Left colon (tissue), 2 donors: ENCODE results near the gene C1orf56. TPM values are rescaled to one million over a fixed set of nuclear protein-coding genes. Genes with fewer than 3 reads are reported as not detected.

Experiments used
- ATAC-seq: fragments of 200-7000 bp; cut with Tn5 transposase; one replicate; pipeline ENCODE4 v1.9.1; 2020; ENCODE audit warnings: mild to moderate bottlenecking, moderate library complexity
- DNase-seq, 2 donors: peaks; one replicate each; pipeline ENCODE4 v3.0.0-alpha.2; 2020
- intact Hi-C, 2 donors: fragments of 100-400 bp; cut with DNase I in 1 of 2; cut with micrococcal nuclease in 1 of 2; formaldehyde crosslinking; loops; one replicate each; pipeline versions ENCODE4 v1.11.2 to v1.14.0; 2022; cut with DNase I, micrococcal nuclease
- long read RNA-seq: library from polyadenylated mRNA; unstranded; transcript quantifications from one replicate; pipeline ENCODE4 v2.0.0, GENCODE V29; 2021
- total RNA-seq, 2 donors: library from RNA; stranded (reverse); fragmentation: NEBNext Ultra II Directional; extraction: Animal tissue kit (Norgen Biotek cat#: 25700); gene quantifications; one replicate each; pipeline ENCODE4 v1.2.1, GENCODE V29; 2021
- donor health status: DM: no; HTN: no; CAD: no.
- donor health status: DM: yes; HTN: yes; CAD: no.

C1orf56 gene, protein sequence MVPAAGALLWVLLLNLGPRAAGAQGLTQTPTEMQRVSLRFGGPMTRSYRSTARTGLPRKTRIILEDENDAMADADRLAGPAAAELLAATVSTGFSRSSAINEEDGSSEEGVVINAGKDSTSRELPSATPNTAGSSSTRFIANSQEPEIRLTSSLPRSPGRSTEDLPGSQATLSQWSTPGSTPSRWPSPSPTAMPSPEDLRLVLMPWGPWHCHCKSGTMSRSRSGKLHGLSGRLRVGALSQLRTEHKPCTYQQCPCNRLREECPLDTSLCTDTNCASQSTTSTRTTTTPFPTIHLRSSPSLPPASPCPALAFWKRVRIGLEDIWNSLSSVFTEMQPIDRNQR
- 1 to 10 TPM; 3.0 to 4.1 TPM for total RNA-seq
- long read RNA-seq, transcript C1orf56-201 (2 exons, 2,096 nt) = major isoform, 7 of 12 reads
- long read RNA-seq, partial matches to known transcripts = 4 of 12 reads
- long read RNA-seq, other reads (novel, unspliced or antisense) = 1 of 12 reads

DNA sequence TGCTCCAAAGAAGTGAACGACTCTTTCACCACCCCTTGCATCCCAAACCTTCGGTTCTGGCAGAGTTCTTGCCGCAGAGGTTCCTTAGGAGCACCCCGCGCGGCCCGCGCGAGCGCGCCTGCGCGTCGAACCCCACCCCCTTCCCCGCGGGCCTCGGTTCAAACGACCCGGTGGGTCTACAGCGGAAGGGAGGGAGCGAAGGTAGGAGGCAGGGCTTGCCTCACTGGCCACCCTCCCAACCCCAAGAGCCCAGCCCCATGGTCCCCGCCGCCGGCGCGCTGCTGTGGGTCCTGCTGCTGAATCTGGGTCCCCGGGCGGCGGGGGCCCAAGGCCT, at the start of gene C1orf56:
Gene C1orf56, plus strand, starts transcription at position 161 of the 334 bp plus-strand sequence. Its CDS starts 97 bp downstream, at position 258.
- peak; percentile 75 for ATAC-seq
- peak; percentile 69 to 73 for DNase-seq
- intact Hi-C loops = no loop called here

DNA sequence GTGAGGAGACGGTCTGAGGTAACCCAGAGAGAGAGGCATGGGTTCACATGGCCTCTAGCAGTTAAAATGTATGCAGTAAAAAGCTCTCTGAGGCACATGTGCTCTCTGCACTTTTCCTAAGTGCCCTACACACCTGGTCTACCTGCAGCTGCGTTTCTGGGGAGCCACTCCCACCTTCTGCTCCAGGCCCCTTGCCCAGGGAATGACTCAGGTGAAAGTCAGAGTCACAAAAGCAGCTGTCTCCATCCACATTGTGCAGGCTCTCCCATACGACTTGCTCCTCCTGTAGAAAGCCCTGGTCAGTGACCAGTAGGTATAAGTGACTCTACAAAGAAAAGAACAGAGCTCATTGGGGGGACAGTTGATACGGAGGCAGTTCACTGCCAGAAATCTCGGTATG, 49.6 kb upstream of the C1orf56 start:
- no peak for ATAC-seq
- intact Hi-C loops = no loop called here
- DNase-seq = no peak

DNA sequence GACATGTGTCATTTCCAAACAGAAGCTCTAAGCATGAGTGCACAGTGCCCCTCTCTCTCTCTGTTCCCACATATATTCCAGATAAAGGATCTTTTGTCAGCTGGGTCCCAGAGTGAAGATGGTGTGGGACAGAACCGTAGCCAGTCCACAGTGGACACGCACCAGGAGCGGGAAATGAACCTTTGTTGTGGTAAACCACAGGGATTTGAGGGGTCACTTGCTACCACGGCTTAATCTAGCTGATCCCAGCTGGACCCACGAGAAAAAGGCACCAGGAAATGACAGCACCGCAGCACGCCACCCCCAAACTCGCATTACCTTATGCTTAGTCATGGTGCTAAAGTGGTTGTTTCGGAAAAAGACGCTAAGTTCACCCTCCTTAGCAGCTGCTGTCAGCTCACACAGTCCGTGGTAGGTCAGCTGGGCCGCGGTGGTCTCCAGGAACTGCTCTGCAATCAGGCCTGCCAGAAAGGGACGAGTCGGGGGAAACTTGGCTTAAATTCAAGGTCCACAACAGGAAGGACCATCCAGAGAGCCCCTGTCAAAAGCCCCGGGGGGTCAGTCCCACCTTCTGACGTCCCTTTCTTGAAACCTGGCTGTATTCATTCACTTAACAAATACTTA, 48.4 kb upstream of the C1orf56 start:
- ATAC-seq (no peak), DNase-seq (no peak)
- intact Hi-C loops = no loop called here

DNA sequence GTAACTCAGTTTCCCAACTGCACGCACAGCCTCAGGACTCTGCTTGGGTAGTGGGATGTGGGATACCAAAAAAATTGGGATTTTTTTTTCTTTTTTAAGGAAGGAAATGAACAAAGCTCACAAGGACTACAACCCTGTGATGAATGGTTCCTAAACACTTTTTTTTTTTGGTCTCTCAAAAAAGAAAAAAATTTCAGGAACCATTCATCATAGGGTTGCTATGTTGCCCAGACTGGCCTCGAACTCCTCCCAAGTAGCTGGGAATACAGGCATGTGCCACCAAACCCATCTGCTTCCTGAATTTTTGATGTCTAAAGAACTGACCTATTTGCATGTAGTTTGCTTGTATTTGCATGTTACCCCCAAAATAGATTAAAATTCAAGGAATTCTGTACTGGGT, 47.6 kb upstream of the C1orf56 start:
- ATAC-seq = no peak
- intact Hi-C loops = loop anchor here in 1 of 2 donors (5.0 kb wide), 1 partner anchor 173 kb away; no protein-coding TSS in a partner anchor
- no peak for DNase-seq

DNA sequence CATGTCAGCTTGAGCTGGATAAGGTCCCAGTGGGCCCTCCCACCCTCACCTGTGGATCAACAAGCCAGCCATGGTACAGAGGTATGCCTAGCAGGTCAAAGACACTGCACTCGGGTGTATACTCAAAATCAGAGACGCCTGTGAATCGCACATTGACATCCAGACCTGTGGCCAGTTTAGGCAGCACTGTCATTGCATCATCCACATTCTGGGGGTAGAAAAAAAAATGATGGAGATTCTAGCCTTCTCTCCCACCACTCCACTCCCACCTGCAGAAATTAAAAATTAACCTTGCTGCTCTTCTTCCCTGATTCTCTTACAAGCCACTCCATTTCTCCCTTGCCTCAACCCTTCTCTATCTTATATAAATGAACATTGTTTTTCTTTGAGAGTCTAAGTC, 47.1 kb upstream of the C1orf56 start:
- DNase-seq (no peak), ATAC-seq (no peak)
- intact Hi-C loops = loop anchor here in 1 of 2 donors (5.0 kb wide), 1 partner anchor 173 kb away; no protein-coding TSS in a partner anchor

DNA sequence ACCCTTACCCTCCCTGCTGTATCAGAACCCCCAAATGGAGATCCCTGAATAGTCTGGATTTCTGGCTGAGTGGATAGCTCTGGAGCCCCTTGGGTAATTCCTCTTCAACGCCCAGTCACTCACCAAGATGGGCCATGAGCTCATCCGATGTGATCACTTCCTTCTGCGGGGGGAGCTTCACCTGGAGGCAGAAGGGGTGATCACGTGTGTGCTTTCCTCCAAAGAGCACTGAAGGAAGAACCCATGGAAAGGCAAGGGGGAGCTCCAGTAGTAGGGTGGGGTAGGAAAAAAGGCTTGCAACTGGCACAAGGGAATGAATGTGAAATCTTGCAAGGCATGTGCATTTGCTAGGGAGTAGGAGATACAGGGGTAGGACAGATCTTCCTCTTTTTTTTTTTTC, 45.9 kb upstream of the C1orf56 start:
- intact Hi-C loops = loop anchor here in 1 of 2 donors (5.0 kb wide), 1 partner anchor 174 kb away; no protein-coding TSS in a partner anchor
- DNase-seq (no peak), ATAC-seq (no peak)

DNA sequence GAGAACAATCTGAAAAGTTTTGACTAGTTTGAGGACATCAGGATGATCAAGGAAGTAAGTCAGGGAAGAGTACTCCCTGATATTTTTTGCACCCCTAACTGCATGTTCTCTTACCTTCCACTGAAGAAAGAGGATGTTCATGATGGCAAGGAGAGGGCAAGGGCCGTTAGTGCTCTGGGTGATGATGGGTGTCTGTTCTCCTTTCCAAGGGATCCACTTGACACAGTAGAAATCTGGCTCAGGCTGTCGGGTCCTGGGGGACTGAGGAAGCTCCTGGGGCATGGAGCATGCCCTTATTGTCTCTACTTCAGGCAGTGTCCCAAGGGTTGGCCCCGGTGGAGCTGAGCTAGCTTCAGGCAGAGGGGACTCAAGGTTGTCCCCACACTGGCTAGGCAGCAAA, 45.5 kb upstream of the C1orf56 start:
- DNase-seq = no peak
- intact Hi-C loops = loop anchor here in 1 of 2 donors (5.0 kb wide), 1 partner anchor 175 kb away; no protein-coding TSS in a partner anchor
- ATAC-seq = no peak

DNA sequence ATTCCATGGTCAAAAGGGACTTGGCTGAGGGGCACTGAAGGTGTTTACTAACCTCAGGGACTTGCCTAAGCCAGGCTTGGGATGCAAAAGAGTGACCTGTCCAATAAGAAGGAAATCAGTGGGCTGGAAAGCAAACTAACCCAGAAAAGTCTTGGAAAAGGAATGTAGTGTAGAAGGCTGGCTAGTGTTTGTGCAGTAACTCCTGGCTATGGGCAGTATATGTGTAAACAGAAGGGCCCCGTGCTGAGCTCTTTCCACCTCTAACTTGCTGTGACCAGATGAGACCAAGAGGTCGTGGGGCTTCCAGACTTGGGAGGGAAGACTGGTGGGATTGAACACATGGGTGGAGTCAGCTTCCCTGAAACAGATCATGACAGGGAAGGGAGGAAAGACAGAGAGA, 44.9 kb upstream of the C1orf56 start:
- intact Hi-C loops = loop anchor here in 1 of 2 donors (5.0 kb wide), 1 partner anchor 175 kb away; no protein-coding TSS in a partner anchor
- no peak for ATAC-seq
- no peak for DNase-seq

DNA sequence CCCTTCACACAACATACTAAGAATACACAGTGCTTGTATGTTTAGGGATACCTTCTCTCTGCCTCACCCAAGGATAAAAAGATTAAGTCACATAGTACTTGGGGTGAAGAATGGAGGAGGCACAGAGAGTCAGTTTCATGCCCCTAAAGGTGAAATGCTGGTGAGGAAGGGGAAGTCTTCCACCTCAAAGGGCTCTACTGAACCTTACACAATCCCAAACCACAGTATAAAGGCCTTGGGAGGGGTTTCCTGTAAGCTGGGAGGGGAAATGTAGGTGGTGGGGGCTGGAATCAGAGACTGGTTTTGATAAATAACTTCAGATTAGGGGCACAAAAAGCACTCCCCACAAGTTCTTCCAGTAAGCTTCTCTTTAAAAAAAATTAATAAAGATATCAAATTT, 44.4 kb upstream of the C1orf56 start:
- ATAC-seq = no peak
- intact Hi-C loops = loop anchor here in 1 of 2 donors (5.0 kb wide), 1 partner anchor 176 kb away; no protein-coding TSS in a partner anchor
- no peak for DNase-seq

DNA sequence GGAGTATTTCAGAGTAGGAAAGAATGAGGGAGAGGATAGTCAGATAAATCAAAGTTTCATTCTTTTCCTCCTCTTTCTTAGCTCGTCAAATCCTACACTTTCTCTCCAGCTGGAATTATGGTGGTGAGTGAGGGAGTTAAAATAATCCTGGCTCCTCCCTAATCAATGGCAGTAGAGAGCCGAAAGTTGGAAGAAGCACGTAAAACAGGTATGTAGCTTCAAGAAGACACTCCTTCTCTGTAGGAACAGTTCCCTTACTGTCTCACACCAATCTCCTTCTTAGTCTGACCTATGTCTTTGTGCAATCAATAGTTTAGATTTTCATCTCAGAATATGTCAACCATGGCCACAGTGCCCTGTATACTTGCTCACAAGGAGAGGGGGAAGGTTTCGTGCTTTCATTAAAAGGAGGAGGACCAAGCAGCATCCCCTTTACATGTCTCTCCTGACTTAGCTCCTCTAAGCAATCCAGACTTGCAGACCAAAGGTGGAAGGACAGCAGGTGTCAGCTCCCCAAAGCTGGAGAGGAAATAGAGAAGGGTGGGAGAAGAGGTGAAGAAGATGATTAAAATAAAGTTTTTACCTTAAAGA, 41.7 kb upstream of the C1orf56 start:
- DNase-seq (no peak), ATAC-seq (peak; percentile 2)
- intact Hi-C loops = no loop called here

DNA sequence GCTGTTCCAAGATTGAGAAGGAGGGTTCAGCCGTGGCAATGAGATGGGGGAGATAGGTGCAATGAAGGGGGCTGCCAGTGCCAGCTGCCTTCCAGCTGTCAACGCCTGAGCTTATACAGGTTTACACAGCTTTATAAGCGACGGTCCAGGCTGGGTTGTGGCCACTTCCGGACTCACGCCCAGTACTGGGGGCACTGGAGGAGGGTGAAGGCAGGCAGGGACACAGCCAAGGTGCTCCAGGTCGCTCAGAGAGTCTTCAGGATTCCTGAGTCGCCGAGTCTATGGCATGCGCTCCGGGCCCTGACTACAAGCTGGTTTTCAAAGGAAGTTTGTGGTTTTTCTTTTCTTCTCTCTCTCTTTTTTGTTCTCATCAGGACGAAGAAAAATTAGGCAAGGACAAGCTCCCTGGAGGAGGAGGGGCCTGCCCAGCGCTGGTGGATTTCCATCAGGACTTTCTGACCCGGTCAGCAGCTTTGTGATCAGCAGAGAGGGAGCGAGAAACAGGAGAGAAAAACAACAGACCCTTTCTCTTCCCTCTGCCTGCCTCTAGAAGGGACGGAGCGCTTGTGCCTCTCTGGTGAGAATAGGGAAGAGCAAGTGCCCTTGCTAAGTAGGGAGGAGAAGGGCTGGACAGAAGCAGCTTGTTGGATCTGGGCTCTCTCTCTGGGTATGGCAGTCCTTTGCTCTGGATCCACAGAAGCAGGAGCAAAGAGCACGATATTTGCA, 41.1 kb upstream of the C1orf56 start, which contains the start of gene MINDY1:
Gene MINDY1, minus strand, starts transcription at position 576 of the 726 bp plus-strand sequence. CDS start 4,285 bp downstream, outside the sequence.
- intact Hi-C loops = no loop called here

DNA sequence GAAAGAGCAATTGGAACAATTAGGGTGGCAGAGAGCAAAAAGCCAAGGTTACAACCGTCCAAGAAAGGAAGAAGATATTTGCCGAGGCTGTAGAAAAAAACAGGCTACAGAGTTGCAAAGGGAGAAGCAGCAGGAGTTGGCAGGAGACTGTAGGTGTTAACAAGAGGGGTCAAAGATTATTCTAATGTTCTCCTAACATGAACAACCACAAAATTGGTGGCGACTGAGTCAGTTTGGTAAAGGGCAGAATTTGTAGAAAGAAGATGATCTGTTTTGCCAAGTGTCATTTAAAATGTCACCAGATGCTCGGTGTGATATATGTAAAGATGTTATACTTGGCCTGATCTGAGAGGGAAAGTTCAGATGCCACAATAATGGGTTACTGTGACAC, 39.7 kb upstream of the C1orf56 start:
- ATAC-seq = no peak
- intact Hi-C loops = no loop called here

More for the DNA sequence above, 41.1 kb upstream of the C1orf56 start, which contains the start of gene MINDY1:
- DNase-seq (peak; percentile 80 to 84), ATAC-seq (peak; percentile 67)

DNA sequence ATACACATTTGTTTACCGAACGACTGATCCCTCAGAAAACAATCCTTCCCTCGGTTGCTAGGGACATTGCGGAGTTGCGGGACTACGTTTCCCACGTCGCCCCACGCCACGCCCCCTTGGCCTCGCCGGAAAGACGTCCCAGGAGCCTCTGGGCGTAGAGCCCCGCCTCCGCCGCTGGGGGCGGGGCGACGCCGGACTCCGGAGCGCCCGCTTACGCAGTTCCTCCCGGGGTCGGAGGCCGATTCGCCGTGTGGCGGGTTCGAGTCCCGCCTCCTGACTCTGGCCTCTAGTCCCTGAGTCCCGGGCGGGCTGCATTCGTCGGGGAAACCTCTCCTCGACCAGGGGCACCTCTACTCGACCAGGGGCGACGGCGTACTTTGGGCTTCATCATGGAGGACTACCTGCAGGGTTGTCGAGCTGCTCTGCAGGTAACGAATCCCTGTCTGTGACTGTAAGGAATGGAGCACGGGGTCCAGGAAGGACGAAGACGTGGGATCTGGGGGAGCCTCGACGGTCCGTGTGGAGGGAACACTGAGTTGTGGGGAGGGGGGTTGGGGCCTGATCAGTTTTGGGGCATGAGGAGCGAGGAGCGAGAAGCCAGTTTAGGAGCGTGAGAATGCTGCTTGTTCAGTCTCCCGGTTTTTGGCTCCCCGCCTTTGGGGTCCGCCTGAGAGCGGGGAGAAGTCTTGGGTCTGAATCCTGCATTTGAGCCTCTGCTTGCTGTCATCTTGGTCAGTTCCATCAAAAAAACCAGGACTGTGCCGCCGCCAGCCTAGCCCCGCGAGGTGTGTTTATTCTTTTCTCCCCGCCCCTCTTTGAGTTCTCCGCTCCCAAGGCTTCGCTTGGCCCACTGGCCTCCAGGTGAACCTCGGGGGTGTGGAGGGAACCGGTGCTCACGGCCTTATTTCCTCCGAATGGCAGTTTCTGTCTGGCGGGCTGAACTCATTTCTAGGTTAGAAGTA, 39.0 kb upstream of the C1orf56 start, which contains the start of gene PRUNE1:
Gene PRUNE1, plus strand, starts transcription at position 206 of the 962 bp plus-strand sequence. Its CDS starts 184 bp downstream, at position 390.
- peak; percentile 97 to 99 for DNase-seq
- peak; percentile 76 for ATAC-seq
- intact Hi-C loops = no loop called here

More for the DNA sequence above, 39.7 kb upstream of the C1orf56 start:
- no peak for DNase-seq

DNA sequence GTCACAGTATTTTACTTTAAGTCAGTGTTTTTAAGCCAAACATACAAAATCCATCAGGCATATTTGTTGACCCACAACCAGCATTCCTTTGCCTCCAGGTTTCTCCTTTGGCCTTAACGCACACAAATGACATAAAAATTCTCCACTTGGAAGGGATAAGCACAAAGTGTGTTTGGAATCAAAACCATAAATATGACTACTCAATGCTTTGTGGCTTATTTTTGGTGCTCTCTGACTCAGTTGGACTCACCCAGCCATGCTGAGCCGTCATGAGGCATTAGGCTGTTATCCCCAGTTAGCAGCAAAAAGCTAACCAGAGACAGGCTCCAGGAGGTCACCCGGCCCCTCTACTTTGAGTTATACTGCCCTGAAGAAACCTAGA, 38.4 kb upstream of the C1orf56 start:
- intact Hi-C loops = no loop called here
- DNase-seq (no peak), ATAC-seq (no peak)

DNA sequence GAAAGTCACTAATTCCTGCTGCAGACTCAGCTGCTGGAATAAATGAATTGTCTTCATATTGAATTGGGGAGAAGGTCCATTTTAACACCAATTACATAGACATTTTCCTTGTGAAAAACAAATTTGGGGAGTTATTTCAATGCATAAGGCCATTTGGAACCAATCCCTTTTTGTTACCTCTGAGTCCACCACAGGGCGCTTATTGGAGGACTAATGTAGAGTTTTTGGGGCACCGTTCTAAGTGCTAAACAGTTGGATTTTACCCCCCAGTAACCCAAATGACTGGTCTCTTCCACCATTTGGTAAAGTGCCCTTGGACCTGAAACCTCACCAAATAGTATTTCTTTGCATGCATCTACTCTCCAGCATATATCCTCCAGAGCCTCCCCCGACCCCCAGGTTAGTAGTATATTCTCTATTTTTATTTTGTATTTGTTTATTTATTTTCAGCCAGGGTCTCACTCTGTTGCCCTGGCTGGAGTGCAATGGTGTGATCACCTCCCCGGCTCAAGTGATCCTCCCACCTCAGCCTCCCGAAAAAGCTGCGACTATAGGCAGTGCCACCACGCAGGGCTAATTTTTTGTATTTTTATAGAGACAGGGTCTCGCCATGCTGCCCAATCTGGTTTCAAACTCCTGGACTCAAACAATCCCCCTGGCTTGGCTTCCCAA, 37.7 kb upstream of the C1orf56 start:
- no peak for ATAC-seq
- intact Hi-C loops = no loop called here
- no peak for DNase-seq

DNA sequence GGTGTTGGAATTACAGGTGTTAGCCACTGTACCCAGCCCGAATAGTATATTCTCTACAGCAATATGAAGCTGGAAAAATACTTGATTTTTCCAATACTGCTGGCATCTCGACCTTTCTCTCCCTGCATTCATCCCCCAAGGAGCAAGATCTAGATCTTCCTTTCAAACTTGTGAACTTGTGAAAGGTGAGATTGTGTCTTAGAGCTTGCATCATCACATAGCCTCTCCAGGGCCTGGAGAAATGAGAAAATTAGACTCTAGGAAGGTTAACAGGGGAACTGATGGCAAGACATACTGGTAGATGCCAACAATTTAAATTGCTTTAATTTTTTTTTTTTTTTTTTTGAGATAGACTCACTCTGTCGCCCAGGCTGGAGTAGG, 37.2 kb upstream of the C1orf56 start:
- intact Hi-C loops = no loop called here
- DNase-seq = no peak
- no peak for ATAC-seq
